VCaP (cell line): ENCODE measurements around the gene SMURF2.

ENCODE experiments used
- H3K27ac ChIP-seq: fragments of 450-650 bp; 2 replicates; pipeline ENCODE4 v1.5.1; 2017
- TF ChIP-seq, protein P1 (sequence below): fragments of 450-650 bp; conservative IDR thresholded peaks from 2 replicates; pipeline ENCODE4 v1.5.1; 2017; ENCODE audit warnings: mild to moderate bottlenecking, moderate library complexity

Gene SMURF2

GRCh38 chr17:64529221-64529620 lies 132.9 kb downstream of the SMURF2 start:
- H3K27ac ChIP-seq = no peak overlapping the region
- TF ChIP-seq, protein P1, sequence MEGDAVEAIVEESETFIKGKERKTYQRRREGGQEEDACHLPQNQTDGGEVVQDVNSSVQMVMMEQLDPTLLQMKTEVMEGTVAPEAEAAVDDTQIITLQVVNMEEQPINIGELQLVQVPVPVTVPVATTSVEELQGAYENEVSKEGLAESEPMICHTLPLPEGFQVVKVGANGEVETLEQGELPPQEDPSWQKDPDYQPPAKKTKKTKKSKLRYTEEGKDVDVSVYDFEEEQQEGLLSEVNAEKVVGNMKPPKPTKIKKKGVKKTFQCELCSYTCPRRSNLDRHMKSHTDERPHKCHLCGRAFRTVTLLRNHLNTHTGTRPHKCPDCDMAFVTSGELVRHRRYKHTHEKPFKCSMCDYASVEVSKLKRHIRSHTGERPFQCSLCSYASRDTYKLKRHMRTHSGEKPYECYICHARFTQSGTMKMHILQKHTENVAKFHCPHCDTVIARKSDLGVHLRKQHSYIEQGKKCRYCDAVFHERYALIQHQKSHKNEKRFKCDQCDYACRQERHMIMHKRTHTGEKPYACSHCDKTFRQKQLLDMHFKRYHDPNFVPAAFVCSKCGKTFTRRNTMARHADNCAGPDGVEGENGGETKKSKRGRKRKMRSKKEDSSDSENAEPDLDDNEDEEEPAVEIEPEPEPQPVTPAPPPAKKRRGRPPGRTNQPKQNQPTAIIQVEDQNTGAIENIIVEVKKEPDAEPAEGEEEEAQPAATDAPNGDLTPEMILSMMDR = no peak

DNA sequence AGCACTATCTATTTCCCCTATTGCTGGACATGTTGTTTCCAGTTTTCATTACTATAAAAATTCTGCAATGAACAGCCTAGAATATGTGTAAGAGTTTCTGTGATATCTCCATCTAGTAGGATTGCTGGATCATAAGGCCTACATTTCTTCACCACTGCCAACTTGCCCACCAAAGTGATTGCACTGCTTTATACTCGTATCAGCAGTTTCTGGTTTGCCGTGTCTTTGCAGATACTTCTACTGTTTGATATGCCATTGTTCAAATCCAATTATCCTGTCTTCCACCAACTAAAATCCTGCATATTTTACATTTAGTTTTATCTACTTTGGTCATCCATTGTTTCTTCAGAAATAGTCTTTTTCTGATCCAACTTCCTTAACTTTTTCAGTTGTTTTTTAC lies 134.2 kb downstream of the SMURF2 start:
- TF ChIP-seq, protein P1 = no peak
- H3K27ac ChIP-seq = no peak overlapping the region

GRCh38 chr17:64520359-64520758 lies 141.7 kb downstream of the SMURF2 start:
- TF ChIP-seq, protein P1 = no peak

DNA sequence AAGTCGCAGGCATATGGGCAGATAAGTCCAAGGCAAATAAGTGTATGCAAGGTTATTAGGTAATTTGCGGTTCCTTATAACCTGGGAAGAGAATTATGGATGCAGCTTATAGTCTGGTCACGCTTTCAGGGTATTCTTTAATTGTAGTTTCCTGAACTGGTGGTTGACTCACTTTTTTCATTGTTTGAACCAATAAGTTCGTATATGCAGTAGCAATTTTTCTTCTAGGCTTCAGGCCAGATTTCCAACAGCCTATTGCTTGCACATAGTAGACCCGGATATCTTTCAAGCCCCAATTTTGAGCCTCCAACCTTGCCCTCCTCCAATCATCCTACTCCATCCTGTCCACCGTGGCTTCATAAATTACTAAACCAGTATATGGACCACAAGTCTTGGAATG lies 142.5 kb downstream of the SMURF2 start:
- no peak overlapping the region for H3K27ac ChIP-seq
- TF ChIP-seq, protein P1 = no peak

More at GRCh38 chr17:64520359-64520758, 141.7 kb downstream of the SMURF2 start:
- H3K27ac ChIP-seq = no peak overlapping the region

DNA sequence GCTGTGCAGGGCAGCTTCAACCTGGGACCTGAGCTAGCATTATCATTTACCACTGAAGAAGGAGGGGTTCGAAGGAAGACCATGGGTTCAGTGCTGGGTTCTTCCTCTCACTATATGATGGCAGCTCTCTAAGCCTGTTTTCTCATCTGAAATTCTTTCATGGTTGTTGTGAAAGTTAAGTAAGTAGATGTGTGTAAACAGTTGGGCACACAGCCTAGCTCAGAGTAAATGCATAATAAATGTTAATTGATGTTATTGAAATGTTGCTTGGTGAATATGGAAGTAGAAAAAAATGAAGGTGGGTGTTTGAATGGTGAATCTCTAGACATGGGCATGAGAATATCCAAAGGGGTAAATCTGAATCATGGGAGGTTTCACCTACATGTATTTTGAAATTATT lies 146.3 kb downstream of the SMURF2 start:
- TF ChIP-seq, protein P1 = no peak

DNA sequence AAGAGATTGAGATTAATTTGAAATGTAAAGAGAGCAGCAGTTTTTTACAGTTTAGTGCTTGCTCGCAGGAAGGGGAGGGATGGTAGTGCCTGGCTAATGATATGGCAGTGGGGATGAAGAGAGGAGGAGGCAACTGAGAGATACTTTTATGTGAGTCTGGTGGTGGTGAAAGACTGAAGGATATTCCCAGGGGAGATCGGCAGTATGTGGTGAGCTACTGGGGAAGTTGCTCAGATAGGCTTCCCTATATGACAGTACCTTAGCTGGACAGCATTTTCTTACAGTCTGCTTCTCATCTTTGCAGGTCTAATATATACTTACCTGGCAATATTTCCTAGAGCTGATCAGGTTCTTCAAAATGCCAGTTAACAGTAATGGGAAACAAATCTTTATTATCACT lies 146.7 kb downstream of the SMURF2 start:
- TF ChIP-seq, protein P1 = no peak
- H3K27ac ChIP-seq = no peak overlapping the region

More for the DNA sequence above, 146.3 kb downstream of the SMURF2 start:
- no peak overlapping the region for H3K27ac ChIP-seq

- H3K27ac ChIP-seq = no peak overlapping the region
- TF ChIP-seq, protein P1 = no peak
Measured at GRCh38 chr17:64509179-64509578, 152.9 kb downstream of the SMURF2 start.
